K562 (cell line): ENCODE results near the gene OR8U1. TPM values are rescaled to one million over a fixed set of nuclear protein-coding genes. Genes with fewer than 3 reads are reported as not detected.

ENCODE experiments used
- ATAC-seq: fragments of 200-7000 bp; cut with Tn5 transposase; 3 replicates; pipeline ENCODE4 v1.9.1; 2020; ENCODE audit warnings: moderate library complexity
- BruUV-seq: library from RNA; stranded (reverse); fragments of 400-500 nt; replicated peaks from 2 replicates; lab custom pipeline; 2021; lab: Mats Ljungman, UMichigan
- CTCF ChIA-PET: fragments of 300-600 bp; formaldehyde crosslinking; extraction: SDS; loops from one replicate; lab custom pipeline; 2021; ENCODE audit warnings: low intra/inter-chr PET ratio; lab: Yijun Ruan, JAX
- POLR2A ChIA-PET: fragments of 300-600, 350-650 bp; sonication (Branson Sonifier 250); formaldehyde crosslinking; extraction: SDS; loops from one replicate; lab custom pipeline; 2021; ENCODE audit warnings: antibody characterized with exemption, inconsistent platforms; lab: Yijun Ruan, JAX
- DNase-seq, 4 experiments: peaks; one replicate each; pipeline versions ENCODE4 v3.0.0 to v3.0.0-alpha.2; 2011 to 2018; ENCODE audit warnings: low spot score in 3 of 4, mixed read lengths in 3 of 4; ENCODE audit errors: extremely low read depth in 1 of 4
- FAIRE-seq: peaks from 2 replicates; lab custom pipeline; 2011; peaks lifted over from hg19 to GRCh38; lab: Jason Lieb, UNC
- H2AFZ ChIP-seq: 2 replicates; pipeline ENCODE4 v1.6.0; 2011; ENCODE audit warnings: low read depth, low read length, control low read depth, inconsistent platforms
- H3K27ac ChIP-seq: fragments of 200-600 bp; 3 replicates; pipeline ENCODE4 v1.8.0; 2011; ENCODE audit warnings: low read depth, mild to moderate bottlenecking, control low read depth, inconsistent platforms, low read length, moderate library complexity, mixed read lengths; ENCODE audit errors: extremely low read depth
- H3K27me3 ChIP-seq, 2 experiments: fragments of 300-600 bp in 1 of 2; 2 replicates in 1 of 2; 3 replicates in 1 of 2; pipeline versions ENCODE4 v1.6.0 to v1.8.0; 2011; ENCODE audit warnings: inconsistent platforms in 2 of 2, low read length in 2 of 2, mild to moderate bottlenecking in 1 of 2, mixed read lengths in 1 of 2, moderate library complexity in 1 of 2; ENCODE audit not compliant: control insufficient read depth in 2 of 2, insufficient read depth in 2 of 2
- H3K36me3 ChIP-seq: fragments of 300-600 bp; 3 replicates; pipeline ENCODE4 v1.8.0; 2011; ENCODE audit warnings: mild to moderate bottlenecking, low read length, inconsistent platforms; ENCODE audit not compliant: control insufficient read depth, insufficient read depth
- H3K4me1 ChIP-seq, 2 experiments: fragments of 200-600 bp in 1 of 2; replicated peaks in 1 of 2; 2 replicates in 1 of 2; 3 replicates in 1 of 2; pipeline versions ENCODE4 v1.5.1 to v1.8.0; 2011; ENCODE audit warnings: inconsistent platforms in 2 of 2, low read length in 2 of 2, mild to moderate bottlenecking in 1 of 2, mixed read lengths in 1 of 2, moderate library complexity in 1 of 2; ENCODE audit not compliant: control insufficient read depth in 2 of 2, insufficient read depth in 2 of 2
- H3K4me2 ChIP-seq: 2 replicates; pipeline ENCODE4 v1.6.1; 2011; ENCODE audit warnings: low read length, control low read depth, inconsistent platforms, mixed read lengths; ENCODE audit not compliant: insufficient read depth
- H3K4me3 ChIP-seq: fragments of 200-600 bp; sonication (generic), shearing (Covaris generic); 2 replicates; pipeline ENCODE4 v1.5.1; 2016; ENCODE audit warnings: control low read depth, inconsistent platforms
- H3K79me2 ChIP-seq: fragments of 200-600 bp; 3 replicates; pipeline ENCODE4 v1.8.0; 2011; ENCODE audit warnings: low read length, inconsistent platforms; ENCODE audit not compliant: control insufficient read depth, insufficient read depth
- H3K9ac ChIP-seq, 2 experiments: 2 replicates each; pipeline versions ENCODE4 v1.6.0 to v1.6.1; 2011; ENCODE audit warnings: low read depth in 2 of 2, low read length in 2 of 2, control low read depth in 1 of 2, inconsistent platforms in 1 of 2, mild to moderate bottlenecking in 1 of 2, mixed read lengths in 1 of 2; ENCODE audit not compliant: insufficient read depth in 1 of 2
- H3K9me1 ChIP-seq: one replicate; pipeline ENCODE4 v1.6.0; 2011; ENCODE audit warnings: inconsistent platforms, mild to moderate bottlenecking, low read length, moderate library complexity; ENCODE audit not compliant: control insufficient read depth, insufficient read depth
- H3K9me3 ChIP-seq: replicated peaks from 2 replicates; pipeline ENCODE4 v1.5.1; 2011; ENCODE audit warnings: low read depth, low read length, inconsistent platforms; ENCODE audit not compliant: control insufficient read depth, insufficient read depth
- H4K20me1 ChIP-seq: replicated peaks from 2 replicates; pipeline ENCODE4 v1.6.1; 2011; ENCODE audit warnings: low read length, inconsistent platforms, mixed read lengths; ENCODE audit not compliant: control insufficient read depth, insufficient read depth
- BCL6 ChIP-seq: fragments of 250-450 bp; sonication (Bioruptor Pico); IDR thresholded peaks from 2 replicates; pipeline ENCODE4 v1.4.0; 2020
- E2F3 ChIP-seq: fragments of 250-450 bp; sonication (Bioruptor Pico); IDR thresholded peaks from 2 replicates; pipeline ENCODE4 v1.4.0; 2020; ENCODE audit warnings: mild to moderate bottlenecking
- EHMT2 ChIP-seq: fragments of 450-650 bp; IDR thresholded peaks from 2 replicates; pipeline ENCODE4 v1.6.1; 2018; ENCODE audit warnings: antibody characterized with exemption
- HDGF ChIP-seq: fragments of 450-650 bp; IDR thresholded peaks from 2 replicates; pipeline ENCODE4 v1.6.1; 2016
- JUND ChIP-seq, 2 experiments: IDR thresholded peaks; 2 replicates in 1 of 2; 3 replicates in 1 of 2; pipeline ENCODE4 v1.6.1; 2011; ENCODE audit warnings: borderline replicate concordance in 2 of 2, low read depth in 2 of 2, low read length in 2 of 2, improper control_type of control experiment in 1 of 2, missing biosample characterization in 1 of 2, missing genetic modification characterization in 1 of 2, missing genetic modification reagents in 1 of 2
- KDM4B ChIP-seq, 2 experiments: fragments of 450-650 bp in 1 of 2; sonication (generic) in 1 of 2; IDR thresholded peaks; 2 replicates each; pipeline ENCODE4 v1.6.1; 2016 to 2017; ENCODE audit warnings: borderline replicate concordance in 2 of 2, antibody characterized with exemption in 1 of 2, low read depth in 1 of 2, mild to moderate bottlenecking in 1 of 2
- MCM5 ChIP-seq: fragments of 450-650 bp; IDR thresholded peaks from 2 replicates; pipeline ENCODE4 v1.6.1; 2016; ENCODE audit warnings: low read depth
- MEF2A ChIP-seq: IDR thresholded peaks from 2 replicates; pipeline ENCODE4 v1.6.1; 2011; ENCODE audit warnings: low read depth, mild to moderate bottlenecking, low read length, moderate library complexity; ENCODE audit not compliant: control insufficient read depth
- MEF2D ChIP-seq: conservative IDR thresholded peaks from 2 replicates; pipeline ENCODE4 v1.6.1; 2016; ENCODE audit warnings: low read depth, missing genetic modification characterization, missing compliant biosample characterization
- PTTG1 ChIP-seq: fragments of 450-650 bp; IDR thresholded peaks from 2 replicates; pipeline ENCODE4 v1.6.1; 2016; ENCODE audit warnings: low read depth, mild to moderate bottlenecking, missing genetic modification characterization, missing compliant biosample characterization
- ZC3H11A ChIP-seq: IDR thresholded peaks from 2 replicates; pipeline ENCODE4 v1.6.1; 2012; ENCODE audit warnings: low read depth, low read length, improper control_type of control experiment
- ZFP91 ChIP-seq: sonication (generic); formaldehyde crosslinking; IDR thresholded peaks from 2 replicates; pipeline ENCODE4 v1.8.0; 2022; ENCODE audit warnings: mild to moderate bottlenecking, missing genetic modification reagents
- ZNF3 ChIP-seq: fragments of 250-450 bp; sonication (Bioruptor Pico); IDR thresholded peaks from 2 replicates; pipeline ENCODE4 v1.5.0; 2021; ENCODE audit warnings: mild to moderate bottlenecking, moderate library complexity
- ZSCAN32 ChIP-seq: fragments of 450-650 bp; formaldehyde crosslinking; IDR thresholded peaks from 2 replicates; pipeline ENCODE4 v1.4.0; 2020; ENCODE audit warnings: mild to moderate bottlenecking, moderate library complexity
- WGBS: fragments of 100-300 bp; shearing (Covaris generic); methylation state at CpG from one replicate; pipeline ENCODE4 v1.1.6; 2016; ENCODE audit warnings: low coverage, mixed read lengths; ENCODE audit not compliant: insufficient coverage; ENCODE audit errors: missing lambda C conversion rate; 5-methylcytosine and 5-hydroxymethylcytosine counted together
- in situ Hi-C: fragments of 300-500 bp; cut with MboI; formaldehyde crosslinking; loops from 4 replicates; pipeline ENCODE4 v1.15.0; 2018; ENCODE audit warnings: inconsistent platforms, mixed read lengths
- intact Hi-C: fragments of 100-400 bp; cut with micrococcal nuclease; formaldehyde crosslinking; loops from 2 replicates; pipeline ENCODE4 v1.14.2; 2022
- polyA plus RNA-seq, 8 experiments: library from polyadenylated mRNA; depleted of rRNA in 4 of 8; stranded (reverse) in 5 of 8; unstranded in 3 of 8; fragments of >200 nt; fragmentation: Nextera tagmentation in 2 of 8; fragmentation: Illumina TruSeq in 1 of 8; extraction: Ambion mirVana in 2 of 8; extraction: Trizol in 1 of 8; gene quantifications; 2 replicates each; pipeline versions ENCODE4 v1.2.1 to v1.2.3, GENCODE V29; 2011 to 2014; ENCODE audit warnings: inconsistent platforms in 1 of 8, missing spikeins in 1 of 8
- total RNA-seq, 7 experiments: library from RNA; depleted of rRNA in 6 of 7; stranded (reverse); fragments of >200 nt in 6 of 7; fragmentation: Illumina TruSeq in 2 of 7; extraction: Trizol in 2 of 7; gene quantifications; 2 replicates each; pipeline versions ENCODE4 v1.2.1 to v1.2.3, GENCODE V29; 2011 to 2021; ENCODE audit warnings: low replicate concordance in 1 of 7
- TF ChIP-seq, protein P1 (sequence below): sonication (generic); formaldehyde crosslinking; IDR thresholded peaks from 2 replicates; pipeline ENCODE4 v1.8.1; 2023; ENCODE audit warnings: mild to moderate bottlenecking, missing genetic modification reagents
- TF ChIP-seq, protein P2 (sequence below): fragments of 450-650 bp; IDR thresholded peaks from 2 replicates; pipeline ENCODE4 v1.6.1; 2017; ENCODE audit warnings: antibody characterized with exemption

OR8U1 gene
- total and polyA plus RNA-seq, 9 of the 15 experiments (the other 6 are each of a cell fraction or from before 2014, with no cell fraction given): not detected

DNA sequence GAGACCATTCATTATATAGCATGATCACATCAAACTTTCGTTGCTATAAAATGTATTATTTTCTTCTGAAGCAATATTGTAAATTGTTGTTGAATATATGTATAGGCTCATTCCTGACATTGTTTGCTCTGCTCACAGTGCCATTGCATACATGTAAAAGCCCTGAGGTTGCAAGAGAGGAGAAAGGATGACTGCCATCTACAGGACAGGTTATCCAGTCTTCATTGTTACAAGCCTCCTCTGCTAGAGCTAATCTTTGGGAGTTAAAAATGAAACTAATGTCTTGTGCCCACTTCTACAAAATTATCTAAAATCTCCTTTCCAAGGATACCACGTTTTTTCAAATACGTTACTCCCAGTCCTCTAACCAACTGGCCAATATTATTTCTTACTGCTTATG is 20.6 kb downstream of the OR8U1 start:
- no peak overlapping the region for H3K27ac ChIP-seq
- H3K36me3 ChIP-seq: no peaks in the 10 kb centered on the region
- no peak overlapping the region for H2AFZ ChIP-seq
- no peak overlapping the region for H3K9ac ChIP-seq
- 0% methylated on average over 3 of the region's 3 CpGs for WGBS
- no peak overlapping the region for H3K4me3 ChIP-seq
- no peaks in the 10 kb centered on the region for H3K4me1 ChIP-seq
- in situ Hi-C loops: no loop called here
- no peaks in the 10 kb centered on the region for H3K79me2 ChIP-seq
- H3K9me3 ChIP-seq: no peaks in the 10 kb centered on the region
- no peak for DNase-seq
- intact Hi-C loops: no loop called here
- no peaks in the 10 kb centered on the region for H3K9me1 ChIP-seq
- no peak overlapping the region for H3K4me2 ChIP-seq
- no peaks in the 10 kb centered on the region for H4K20me1 ChIP-seq
- FAIRE-seq: no peak
- no TSS peak for BruUV-seq
- no peak for ATAC-seq
- CTCF ChIA-PET: no interaction called here
- TF ChIP-seq HDGF: no peak
- no peak for TF ChIP-seq MEF2A
- no peak for TF ChIP-seq ZSCAN32
- no peak for TF ChIP-seq ZFP91 (CRISPR knock-in tag)
- TF ChIP-seq KDM4B (IDR thresholded peaks at IDR 0.05; ENCODE audit: borderline replicate concordance in 2 of 2, low read depth in 1 of 2): no peak
- TF ChIP-seq, protein P1, sequence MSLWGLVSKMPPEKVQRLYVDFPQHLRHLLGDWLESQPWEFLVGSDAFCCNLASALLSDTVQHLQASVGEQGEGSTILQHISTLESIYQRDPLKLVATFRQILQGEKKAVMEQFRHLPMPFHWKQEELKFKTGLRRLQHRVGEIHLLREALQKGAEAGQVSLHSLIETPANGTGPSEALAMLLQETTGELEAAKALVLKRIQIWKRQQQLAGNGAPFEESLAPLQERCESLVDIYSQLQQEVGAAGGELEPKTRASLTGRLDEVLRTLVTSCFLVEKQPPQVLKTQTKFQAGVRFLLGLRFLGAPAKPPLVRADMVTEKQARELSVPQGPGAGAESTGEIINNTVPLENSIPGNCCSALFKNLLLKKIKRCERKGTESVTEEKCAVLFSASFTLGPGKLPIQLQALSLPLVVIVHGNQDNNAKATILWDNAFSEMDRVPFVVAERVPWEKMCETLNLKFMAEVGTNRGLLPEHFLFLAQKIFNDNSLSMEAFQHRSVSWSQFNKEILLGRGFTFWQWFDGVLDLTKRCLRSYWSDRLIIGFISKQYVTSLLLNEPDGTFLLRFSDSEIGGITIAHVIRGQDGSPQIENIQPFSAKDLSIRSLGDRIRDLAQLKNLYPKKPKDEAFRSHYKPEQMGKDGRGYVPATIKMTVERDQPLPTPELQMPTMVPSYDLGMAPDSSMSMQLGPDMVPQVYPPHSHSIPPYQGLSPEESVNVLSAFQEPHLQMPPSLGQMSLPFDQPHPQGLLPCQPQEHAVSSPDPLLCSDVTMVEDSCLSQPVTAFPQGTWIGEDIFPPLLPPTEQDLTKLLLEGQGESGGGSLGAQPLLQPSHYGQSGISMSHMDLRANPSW: no peak
- no peak for TF ChIP-seq E2F3 (CRISPR knock-in tag)
- TF ChIP-seq MEF2D (tag): no peak
- TF ChIP-seq EHMT2: no peak
- TF ChIP-seq JUND (IDR thresholded peaks at IDR 0.05; ENCODE audit: borderline replicate concordance, low read depth, low read length): no peak
- TF ChIP-seq JUND (tag; IDR thresholded peaks at IDR 0.05; ENCODE audit: borderline replicate concordance, low read depth, low read length): no peak
- no peak for TF ChIP-seq ZNF3 (CRISPR knock-in tag)
- TF ChIP-seq BCL6 (CRISPR knock-in tag): no peak
- TF ChIP-seq MCM5: no peak
- TF ChIP-seq, protein P2, sequence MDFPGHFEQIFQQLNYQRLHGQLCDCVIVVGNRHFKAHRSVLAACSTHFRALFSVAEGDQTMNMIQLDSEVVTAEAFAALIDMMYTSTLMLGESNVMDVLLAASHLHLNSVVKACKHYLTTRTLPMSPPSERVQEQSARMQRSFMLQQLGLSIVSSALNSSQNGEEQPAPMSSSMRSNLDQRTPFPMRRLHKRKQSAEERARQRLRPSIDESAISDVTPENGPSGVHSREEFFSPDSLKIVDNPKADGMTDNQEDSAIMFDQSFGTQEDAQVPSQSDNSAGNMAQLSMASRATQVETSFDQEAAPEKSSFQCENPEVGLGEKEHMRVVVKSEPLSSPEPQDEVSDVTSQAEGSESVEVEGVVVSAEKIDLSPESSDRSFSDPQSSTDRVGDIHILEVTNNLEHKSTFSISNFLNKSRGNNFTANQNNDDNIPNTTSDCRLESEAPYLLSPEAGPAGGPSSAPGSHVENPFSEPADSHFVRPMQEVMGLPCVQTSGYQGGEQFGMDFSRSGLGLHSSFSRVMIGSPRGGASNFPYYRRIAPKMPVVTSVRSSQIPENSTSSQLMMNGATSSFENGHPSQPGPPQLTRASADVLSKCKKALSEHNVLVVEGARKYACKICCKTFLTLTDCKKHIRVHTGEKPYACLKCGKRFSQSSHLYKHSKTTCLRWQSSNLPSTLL: no peak
- no peak for TF ChIP-seq ZC3H11A
- no peak for TF ChIP-seq PTTG1 (tag)
- POLR2A ChIA-PET: no interaction called here
- no peaks in the 10 kb centered on the region for H3K27me3 ChIP-seq
